PFSK-1 (cell line): ENCODE measurements around the gene MCM8.

Experiments
- FOXP2 ChIP-seq: optimal IDR thresholded peaks from 2 replicates; pipeline ENCODE3; 2011; ENCODE audit warnings: borderline replicate concordance, control low read depth, inconsistent platforms; ENCODE audit not compliant: insufficient read depth; ENCODE audit errors: extremely low read length, extremely low read depth
- POLR2AphosphoS5 ChIP-seq: IDR thresholded peaks from 2 replicates; pipeline ENCODE4 v1.6.1; 2012; ENCODE audit warnings: low read depth, mild to moderate bottlenecking, control low read depth, low read length, moderate library complexity
- REST ChIP-seq, 2 experiments: IDR thresholded peaks; 2 replicates each; pipeline versions ENCODE4 v1.6.1 to v1.8.0; 2011 to 2012; ENCODE audit warnings: low read depth in 2 of 2, low read length in 2 of 2, control low read depth in 1 of 2, inconsistent platforms in 1 of 2, mild to moderate bottlenecking in 1 of 2, moderate library complexity in 1 of 2; ENCODE audit not compliant: insufficient read depth in 1 of 2
- SIN3A ChIP-seq: IDR thresholded peaks from 2 replicates; pipeline ENCODE4 v1.6.1; 2012; ENCODE audit warnings: mild to moderate bottlenecking, low read length, moderate library complexity, borderline replicate concordance; ENCODE audit not compliant: insufficient read depth
- TAF1 ChIP-seq: IDR thresholded peaks from 2 replicates; pipeline ENCODE4 v1.6.1; 2012; ENCODE audit warnings: low read length, control low read depth, borderline replicate concordance; ENCODE audit not compliant: insufficient read depth

- TF ChIP-seq TAF1 (no peak), REST (IDR thresholded peaks at IDR 0.05; ENCODE audit: insufficient read depth in 1 of 2, low read depth in 2 of 2, low read length in 2 of 2) (no peak), POLR2AphosphoS5 (no peak), SIN3A (no peak), FOXP2 (no peak)
These were observed 39.1 kb downstream of the MCM8 start for GRCh38 chr20:5989539-5989938.
